GM23338 (cell line): ENCODE data around the gene KLK2. TPM values are rescaled to one million over a fixed set of nuclear protein-coding genes. Genes with fewer than 3 reads are reported as not detected.

ENCODE experiments used
- polyA plus RNA-seq: library from polyadenylated mRNA; unstranded; fragments of >200 nt; fragmentation: Nextera tagmentation; extraction: Ambion mirVana; gene quantifications from 2 replicates; pipeline ENCODE4 v1.2.1, GENCODE V29; 2016
- total RNA-seq: library from RNA; depleted of rRNA; stranded (reverse); fragments of >200 nt; shearing (Covaris generic); gene quantifications from 2 replicates; pipeline ENCODE4 v1.2.3, GENCODE V29; 2014; rRNA removed

Gene KLK2
- total and polyA plus RNA-seq, 2 experiments from 2014 or later = 0.18 to 0.69 TPM

Other genes with a start within 250 kb of the KLK2 start
- gene SYT3, start 233.6 kb upstream of the KLK2 start, total RNA-seq = 16.4 and 25.5 TPM in 2 replicates
- gene SYT3, start 233.6 kb upstream of the KLK2 start, polyA plus RNA-seq = 9.5 and 10.0 TPM in 2 replicates
- gene C19orf81, start 224.0 kb upstream of the KLK2 start, total RNA-seq = 1.8 and 23.2 TPM in 2 replicates
- 54.3 and 67.9 TPM in 2 replicates for gene C19orf81, start 224.0 kb upstream of the KLK2 start, polyA plus RNA-seq
- gene SHANK1, start 153.6 kb upstream of the KLK2 start, total RNA-seq = 3.3 and 4.1 TPM in 2 replicates
- gene SHANK1, start 153.6 kb upstream of the KLK2 start, polyA plus RNA-seq = 0.23 and 0.30 TPM in 2 replicates
- 7.2 and 8.0 TPM in 2 replicates for gene CLEC11A, start 150.1 kb upstream of the KLK2 start, total RNA-seq
- gene CLEC11A, start 150.1 kb upstream of the KLK2 start, polyA plus RNA-seq = 15.5 and 18.5 TPM in 2 replicates
- not detected in 2 replicates for gene GPR32, start 103.0 kb upstream of the KLK2 start, total RNA-seq
- gene GPR32, start 103.0 kb upstream of the KLK2 start, polyA plus RNA-seq = not detected in 2 replicates
- gene ACP4, start 83.0 kb upstream of the KLK2 start, total RNA-seq = not detected in 2 replicates
- gene ACP4, start 83.0 kb upstream of the KLK2 start, polyA plus RNA-seq = not detected in 2 replicates
- gene KLK1, start 49.7 kb upstream of the KLK2 start, total RNA-seq = 0.31 TPM in 1 of 2 replicates, not detected in the other
- gene KLK1, start 49.7 kb upstream of the KLK2 start, polyA plus RNA-seq = 2.4 and 3.0 TPM in 2 replicates
- not detected in 2 replicates for gene KLK15, start 39.9 kb upstream of the KLK2 start, total RNA-seq
- gene KLK15, start 39.9 kb upstream of the KLK2 start, polyA plus RNA-seq = not detected in 2 replicates
- not detected in 2 replicates for gene KLK3, start 18.5 kb upstream of the KLK2 start, total RNA-seq
- 0.14 and 0.19 TPM in 2 replicates for gene KLK3, start 18.5 kb upstream of the KLK2 start, polyA plus RNA-seq
- gene KLK4, start 38.0 kb downstream of the KLK2 start, total RNA-seq = 0.54 and 0.76 TPM in 2 replicates
- 1.8 and 2.2 TPM in 2 replicates for gene KLK4, start 38.0 kb downstream of the KLK2 start, polyA plus RNA-seq
- 0.54 and 0.66 TPM in 2 replicates for gene KLK5, start 79.6 kb downstream of the KLK2 start, total RNA-seq
- 0.77 TPM in 1 of 2 replicates, not detected in the other for gene KLK5, start 79.6 kb downstream of the KLK2 start, polyA plus RNA-seq
- 0.39 and 0.56 TPM in 2 replicates for gene KLK6, start 96.2 kb downstream of the KLK2 start, total RNA-seq
- gene KLK6, start 96.2 kb downstream of the KLK2 start, polyA plus RNA-seq = 0.47 and 0.56 TPM in 2 replicates
- 0.19 and 1.4 TPM in 2 replicates for gene KLK7, start 110.5 kb downstream of the KLK2 start, total RNA-seq
- 1.1 and 1.5 TPM in 2 replicates for gene KLK7, start 110.5 kb downstream of the KLK2 start, polyA plus RNA-seq
- 4.6 and 4.9 TPM in 2 replicates for gene KLK8, start 128.2 kb downstream of the KLK2 start, total RNA-seq
- gene KLK8, start 128.2 kb downstream of the KLK2 start, polyA plus RNA-seq = 14.6 and 17.0 TPM in 2 replicates
- gene KLK10, start 146.3 kb downstream of the KLK2 start, total RNA-seq = 4.9 and 6.6 TPM in 2 replicates
- 6.0 and 6.1 TPM in 2 replicates for gene KLK10, start 146.3 kb downstream of the KLK2 start, polyA plus RNA-seq
- gene KLK11, start 153.2 kb downstream of the KLK2 start, total RNA-seq = not detected in 2 replicates
- 0.28 TPM in 1 of 2 replicates, not detected in the other for gene KLK11, start 153.2 kb downstream of the KLK2 start, polyA plus RNA-seq
- gene KLK12, start 161.6 kb downstream of the KLK2 start, total RNA-seq = not detected in 2 replicates
- gene KLK12, start 161.6 kb downstream of the KLK2 start, polyA plus RNA-seq = not detected in 2 replicates
- gene KLK13, start 191.7 kb downstream of the KLK2 start, total RNA-seq = 1.1 and 5.7 TPM in 2 replicates
- gene KLK13, start 191.7 kb downstream of the KLK2 start, polyA plus RNA-seq = 3.6 and 4.5 TPM in 2 replicates
- gene KLK14, start 209.4 kb downstream of the KLK2 start, total RNA-seq = not detected in 2 replicates
- gene KLK14, start 209.4 kb downstream of the KLK2 start, polyA plus RNA-seq = 0.42 and 0.52 TPM in 2 replicates
- gene CTU1, start 235.0 kb downstream of the KLK2 start, total RNA-seq = 15.6 and 18.8 TPM in 2 replicates
- gene CTU1, start 235.0 kb downstream of the KLK2 start, polyA plus RNA-seq = 3.7 and 11.0 TPM in 2 replicates